Panc1 (cell line): Measurements from ENCODE around the gene CREBZF. TPM values are rescaled to one million over a fixed set of nuclear protein-coding genes. Genes with fewer than 3 reads are reported as not detected.
A peak's percentile ranks its signal among the peaks of the same experiment; 100 is the strongest.

Source experiments
- ATAC-seq: fragments of 200-7000 bp; cut with Tn5 transposase; 2 replicates; pipeline ENCODE4 v1.9.1; 2020; ENCODE audit warnings: mild to moderate bottlenecking, moderate library complexity
- BruUV-seq: library from RNA; stranded (reverse); fragments of 400-500 nt; replicated peaks from 2 replicates; lab custom pipeline; 2021; lab: Mats Ljungman, UMichigan
- CTCF ChIA-PET: fragments of 300-600 bp; sonication (Branson Sonifier 250); formaldehyde crosslinking; loops from one replicate; lab custom pipeline; 2022; ENCODE audit warnings: antibody characterized with exemption; lab: Charles Lee
- POLR2A ChIA-PET: fragments of 300-600 bp; sonication (Branson Sonifier 250); formaldehyde crosslinking; loops from one replicate; lab custom pipeline; 2022; ENCODE audit warnings: antibody characterized with exemption; lab: Charles Lee
- DNase-seq: peaks from one replicate; pipeline ENCODE4 v3.0.0-alpha.2; 2010; ENCODE audit warnings: low read depth, low spot score
- H3K27ac ChIP-seq: 2 replicates; pipeline ENCODE4 v1.5.1; 2011; ENCODE audit warnings: mild to moderate bottlenecking, low read length, inconsistent platforms
- H3K27me3 ChIP-seq: fragments of 200-500 bp; sonication (Bioruptor generic); 2 replicates; pipeline ENCODE4 v1.6.0; 2014; ENCODE audit warnings: low read length, inconsistent platforms; ENCODE audit not compliant: control insufficient read depth, insufficient read depth
- H3K36me3 ChIP-seq: fragments of 200-500 bp; sonication (Bioruptor generic); 2 replicates; pipeline ENCODE4 v1.5.1; 2014; ENCODE audit warnings: inconsistent platforms, mild to moderate bottlenecking, low read length, moderate library complexity; ENCODE audit not compliant: control insufficient read depth, insufficient read depth
- H3K4me1 ChIP-seq: 2 replicates; pipeline ENCODE4 v1.5.1; 2011; ENCODE audit warnings: inconsistent platforms, mild to moderate bottlenecking, low read length, moderate library complexity; ENCODE audit not compliant: control insufficient read depth, insufficient read depth
- H3K4me3 ChIP-seq, 2 experiments: 2 replicates each; pipeline ENCODE4 v1.5.1; 2011 to 2012; ENCODE audit warnings: low read depth in 2 of 2, low read length in 2 of 2, mild to moderate bottlenecking in 2 of 2, inconsistent platforms in 1 of 2, moderate library complexity in 1 of 2
- H3K9me3 ChIP-seq: fragments of 200-500 bp; sonication (Bioruptor generic); 2 replicates; pipeline ENCODE4 v1.5.1; 2014; ENCODE audit warnings: low read depth, mild to moderate bottlenecking, inconsistent platforms, low read length, moderate library complexity; ENCODE audit not compliant: control insufficient read depth, insufficient read depth
- POLR2AphosphoS5 ChIP-seq: IDR thresholded peaks from 2 replicates; pipeline ENCODE4 v1.6.1; 2012; ENCODE audit warnings: mild to moderate bottlenecking, low read depth, low read length, moderate library complexity
- SIN3A ChIP-seq: IDR thresholded peaks from 2 replicates; pipeline ENCODE4 v1.6.1; 2012; ENCODE audit warnings: low read depth, mild to moderate bottlenecking, low read length, moderate library complexity, borderline replicate concordance; ENCODE audit not compliant: insufficient read depth
- TCF7L2 ChIP-seq: IDR thresholded peaks from 2 replicates; pipeline ENCODE4 v1.6.1; 2011; ENCODE audit warnings: mild to moderate bottlenecking, low read depth, low read length, inconsistent platforms
- in situ Hi-C: cut with HindIII; loops from 2 replicates; pipeline ENCODE4 v1.10.0; 2016; ENCODE audit warnings: low sequenced_read_pairs, low pct_unique_long_range_greater_than_20kb
- intact Hi-C: fragments of 100-400 bp; cut with micrococcal nuclease; formaldehyde crosslinking; loops from one replicate; pipeline ENCODE4 v1.10.0; 2022; ENCODE audit not compliant: unreplicated experiment
- total RNA-seq: library from RNA; stranded (reverse); gene quantifications from one replicate; pipeline ENCODE4 v1.2.1, GENCODE V29; 2021; ENCODE audit not compliant: unreplicated experiment
- TF ChIP-seq, protein P1 (sequence below): fragments of 450-650 bp; IDR thresholded peaks from 2 replicates; pipeline ENCODE4 v1.5.1; 2017; ENCODE audit warnings: mild to moderate bottlenecking
- TF ChIP-seq, protein P2 (sequence below), 2 experiments: IDR thresholded peaks; 2 replicates each; pipeline ENCODE4 v1.6.1; 2011 to 2012; ENCODE audit warnings: low read depth in 2 of 2, control low read depth in 1 of 2, low read length in 1 of 2, mild to moderate bottlenecking in 1 of 2, moderate library complexity in 1 of 2; ENCODE audit not compliant: insufficient read depth in 1 of 2

CREBZF gene
- total RNA-seq, 1 experiment from 2014 or later: 75.8 TPM

DNA sequence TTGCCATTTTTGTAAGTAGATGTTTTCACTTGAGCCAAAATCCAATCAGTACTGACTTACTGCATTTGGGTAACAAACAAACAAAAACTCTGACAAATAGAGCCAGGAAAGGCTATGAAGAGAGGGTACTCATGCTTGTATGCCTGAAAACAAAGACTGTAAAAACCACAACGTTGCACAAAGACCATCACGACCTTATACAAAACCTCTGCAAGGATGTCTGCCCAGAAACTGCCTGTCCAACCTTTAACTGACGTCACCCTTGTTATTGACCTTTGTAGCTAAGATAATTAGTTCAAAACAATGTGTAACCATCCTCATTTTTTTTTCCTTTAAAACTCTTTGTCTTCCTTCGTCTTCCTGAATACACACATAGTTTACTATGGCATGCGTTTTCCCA lies 804 bp upstream of the CREBZF start:
- H3K27me3 ChIP-seq: no peaks in the 10 kb centered on the region
- in situ Hi-C loops (no loop called here), intact Hi-C loops (no loop called here)
- H3K27ac ChIP-seq: peak overlapping the region; percentile 90
- H3K36me3 ChIP-seq: peaks cover 14% of the 10 kb centered on the region
- peaks cover 24% of the 10 kb centered on the region for H3K4me1 ChIP-seq
- no peak for TF ChIP-seq POLR2AphosphoS5
- ChIA-PET CTCF (no interaction called here), POLR2A (no interaction called here)
- ATAC-seq (no peak), DNase-seq (no peak)
- BruUV-seq: no TSS peak
- no peaks in the 10 kb centered on the region for H3K9me3 ChIP-seq
- H3K4me3 ChIP-seq: no peak overlapping the region; a peak in 1 of 4 replicates

DNA sequence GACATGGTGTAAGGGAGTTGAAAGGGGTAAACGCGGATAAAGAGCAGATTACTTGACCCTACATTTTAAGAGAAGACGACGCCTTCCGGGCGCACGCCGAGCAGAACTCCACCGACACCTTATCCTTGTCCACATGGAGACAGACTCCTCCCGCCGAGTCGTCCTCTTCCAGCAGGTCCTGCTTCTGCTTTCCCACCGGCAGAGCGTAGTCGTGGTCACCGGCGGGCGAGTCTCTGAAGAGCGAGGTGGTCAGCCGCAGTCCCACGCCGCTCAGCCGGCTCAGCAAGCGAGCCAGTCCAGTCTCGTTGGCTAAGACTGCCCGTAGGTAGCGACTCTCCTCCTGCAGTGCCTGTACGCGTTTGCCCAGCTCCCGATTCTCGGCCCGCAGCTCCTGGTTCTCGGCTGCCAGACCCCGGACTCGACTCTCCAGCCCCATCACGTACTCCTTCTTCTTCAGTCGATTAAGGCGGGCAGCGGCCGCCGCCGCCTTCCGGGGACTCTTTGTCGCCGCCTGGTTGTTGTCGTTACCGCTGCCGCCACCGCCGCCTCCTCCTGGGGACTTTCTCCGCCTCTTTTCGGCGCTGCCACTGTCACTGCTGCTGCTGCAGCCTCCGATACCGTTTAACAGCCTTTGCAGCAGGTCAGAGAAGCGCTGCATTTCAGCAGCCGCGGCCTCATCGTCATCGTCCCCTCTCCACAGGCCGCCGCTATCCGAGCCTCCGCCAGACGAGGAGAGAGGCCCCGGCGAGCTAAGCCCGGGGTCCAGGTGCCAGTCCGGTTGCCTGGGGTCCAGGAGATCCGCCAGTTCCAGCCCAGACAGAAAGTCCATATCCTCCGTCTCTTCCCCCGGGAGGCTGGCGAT lies 945 bp downstream of the CREBZF start:
- BruUV-seq: no TSS peak
- Histone ChIP-seq H3K27me3 (no peaks in the 10 kb centered on the region), H3K9me3 (no peaks in the 10 kb centered on the region), H3K36me3 (peaks cover 31% of the 10 kb centered on the region), H3K27ac (peak overlapping the region; percentile 90), H3K4me3 (peak overlapping the region; percentile 68 to 98), H3K4me1 (peaks cover 33% of the 10 kb centered on the region)
- in situ Hi-C loops: no loop called here
- ChIA-PET POLR2A (interaction anchor here (0.6 to 0.7 kb wide), 3 partner anchors 44 to 135 kb away, joined by 4 to 6 read pairs (median 6); no protein-coding TSS in a partner anchor), CTCF (no interaction called here)
- TF ChIP-seq, protein P1, sequence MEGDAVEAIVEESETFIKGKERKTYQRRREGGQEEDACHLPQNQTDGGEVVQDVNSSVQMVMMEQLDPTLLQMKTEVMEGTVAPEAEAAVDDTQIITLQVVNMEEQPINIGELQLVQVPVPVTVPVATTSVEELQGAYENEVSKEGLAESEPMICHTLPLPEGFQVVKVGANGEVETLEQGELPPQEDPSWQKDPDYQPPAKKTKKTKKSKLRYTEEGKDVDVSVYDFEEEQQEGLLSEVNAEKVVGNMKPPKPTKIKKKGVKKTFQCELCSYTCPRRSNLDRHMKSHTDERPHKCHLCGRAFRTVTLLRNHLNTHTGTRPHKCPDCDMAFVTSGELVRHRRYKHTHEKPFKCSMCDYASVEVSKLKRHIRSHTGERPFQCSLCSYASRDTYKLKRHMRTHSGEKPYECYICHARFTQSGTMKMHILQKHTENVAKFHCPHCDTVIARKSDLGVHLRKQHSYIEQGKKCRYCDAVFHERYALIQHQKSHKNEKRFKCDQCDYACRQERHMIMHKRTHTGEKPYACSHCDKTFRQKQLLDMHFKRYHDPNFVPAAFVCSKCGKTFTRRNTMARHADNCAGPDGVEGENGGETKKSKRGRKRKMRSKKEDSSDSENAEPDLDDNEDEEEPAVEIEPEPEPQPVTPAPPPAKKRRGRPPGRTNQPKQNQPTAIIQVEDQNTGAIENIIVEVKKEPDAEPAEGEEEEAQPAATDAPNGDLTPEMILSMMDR: peak; percentile 82
- TF ChIP-seq SIN3A (no peak), TCF7L2 (no peak), POLR2AphosphoS5 (peak; percentile 19; the same call in 1 of the 2 replicates)
- TF ChIP-seq, protein P2, sequence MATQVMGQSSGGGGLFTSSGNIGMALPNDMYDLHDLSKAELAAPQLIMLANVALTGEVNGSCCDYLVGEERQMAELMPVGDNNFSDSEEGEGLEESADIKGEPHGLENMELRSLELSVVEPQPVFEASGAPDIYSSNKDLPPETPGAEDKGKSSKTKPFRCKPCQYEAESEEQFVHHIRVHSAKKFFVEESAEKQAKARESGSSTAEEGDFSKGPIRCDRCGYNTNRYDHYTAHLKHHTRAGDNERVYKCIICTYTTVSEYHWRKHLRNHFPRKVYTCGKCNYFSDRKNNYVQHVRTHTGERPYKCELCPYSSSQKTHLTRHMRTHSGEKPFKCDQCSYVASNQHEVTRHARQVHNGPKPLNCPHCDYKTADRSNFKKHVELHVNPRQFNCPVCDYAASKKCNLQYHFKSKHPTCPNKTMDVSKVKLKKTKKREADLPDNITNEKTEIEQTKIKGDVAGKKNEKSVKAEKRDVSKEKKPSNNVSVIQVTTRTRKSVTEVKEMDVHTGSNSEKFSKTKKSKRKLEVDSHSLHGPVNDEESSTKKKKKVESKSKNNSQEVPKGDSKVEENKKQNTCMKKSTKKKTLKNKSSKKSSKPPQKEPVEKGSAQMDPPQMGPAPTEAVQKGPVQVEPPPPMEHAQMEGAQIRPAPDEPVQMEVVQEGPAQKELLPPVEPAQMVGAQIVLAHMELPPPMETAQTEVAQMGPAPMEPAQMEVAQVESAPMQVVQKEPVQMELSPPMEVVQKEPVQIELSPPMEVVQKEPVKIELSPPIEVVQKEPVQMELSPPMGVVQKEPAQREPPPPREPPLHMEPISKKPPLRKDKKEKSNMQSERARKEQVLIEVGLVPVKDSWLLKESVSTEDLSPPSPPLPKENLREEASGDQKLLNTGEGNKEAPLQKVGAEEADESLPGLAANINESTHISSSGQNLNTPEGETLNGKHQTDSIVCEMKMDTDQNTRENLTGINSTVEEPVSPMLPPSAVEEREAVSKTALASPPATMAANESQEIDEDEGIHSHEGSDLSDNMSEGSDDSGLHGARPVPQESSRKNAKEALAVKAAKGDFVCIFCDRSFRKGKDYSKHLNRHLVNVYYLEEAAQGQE (IDR thresholded peaks at IDR 0.05; ENCODE audit: insufficient read depth in 1 of 2, low read depth in 2 of 2, low read length in 1 of 2): 0 out of 4 replicates have a peak, but pooled peaks of 1 of the 2 experiments have one; percentile 3
- intact Hi-C loops: loop anchor here (5.0 kb wide), 2 partner anchors 37 to 67 kb away; partner anchors contain the start of genes DLG2 and TMEM126B
- DNase-seq: no peak
- peak; percentile 71 for ATAC-seq
